Measurements from ENCODE around the gene USP36. TPM values are rescaled to one million over a fixed set of nuclear protein-coding genes. Genes with fewer than 3 reads are reported as not detected.

Gene USP36
- total RNA-seq, 2 donors from 2014 or later: 57.1 to 62.5 TPM

- TF ChIP-seq, protein P1, sequence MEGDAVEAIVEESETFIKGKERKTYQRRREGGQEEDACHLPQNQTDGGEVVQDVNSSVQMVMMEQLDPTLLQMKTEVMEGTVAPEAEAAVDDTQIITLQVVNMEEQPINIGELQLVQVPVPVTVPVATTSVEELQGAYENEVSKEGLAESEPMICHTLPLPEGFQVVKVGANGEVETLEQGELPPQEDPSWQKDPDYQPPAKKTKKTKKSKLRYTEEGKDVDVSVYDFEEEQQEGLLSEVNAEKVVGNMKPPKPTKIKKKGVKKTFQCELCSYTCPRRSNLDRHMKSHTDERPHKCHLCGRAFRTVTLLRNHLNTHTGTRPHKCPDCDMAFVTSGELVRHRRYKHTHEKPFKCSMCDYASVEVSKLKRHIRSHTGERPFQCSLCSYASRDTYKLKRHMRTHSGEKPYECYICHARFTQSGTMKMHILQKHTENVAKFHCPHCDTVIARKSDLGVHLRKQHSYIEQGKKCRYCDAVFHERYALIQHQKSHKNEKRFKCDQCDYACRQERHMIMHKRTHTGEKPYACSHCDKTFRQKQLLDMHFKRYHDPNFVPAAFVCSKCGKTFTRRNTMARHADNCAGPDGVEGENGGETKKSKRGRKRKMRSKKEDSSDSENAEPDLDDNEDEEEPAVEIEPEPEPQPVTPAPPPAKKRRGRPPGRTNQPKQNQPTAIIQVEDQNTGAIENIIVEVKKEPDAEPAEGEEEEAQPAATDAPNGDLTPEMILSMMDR (conservative IDR thresholded peaks at IDR 0.05): no peak
- Mint-ChIP-seq H3K27ac (no peak overlapping the region), H3K9me3 (no peaks in the 10 kb centered on the region), H3K4me3 (no peak overlapping the region), H3K27me3 (ENCODE audit: insufficient read depth) (no peaks in the 10 kb centered on the region), H3K4me1 (peaks cover 5% of the 10 kb centered on the region), H3K36me3 (ENCODE audit: low read depth) (peaks cover 83% of the 10 kb centered on the region)
- no peak overlapping the region for H3K27ac ChIP-seq (ENCODE audit: low read depth, low read length)
- H3K4me1 ChIP-seq (ENCODE audit: control insufficient read depth, insufficient read depth, low read length): no peaks in the 10 kb centered on the region
- no peak overlapping the region for H3K9ac ChIP-seq (ENCODE audit: extremely low read depth, low read length, poor library complexity, severe bottlenecking)
- no peak overlapping the region for H3K4me3 ChIP-seq (ENCODE audit: low read length)
- DNase-seq: no peak
- no peaks in the 10 kb centered on the region for H3K27me3 ChIP-seq (ENCODE audit: control insufficient read depth, insufficient read depth, low read length, poor library complexity, severe bottlenecking)
- H3K9me3 ChIP-seq (ENCODE audit: control insufficient read depth, low read length): no peaks in the 10 kb centered on the region
- WGBS, 2 experiments (ENCODE audit: insufficient coverage in 1 of 2, insufficient read length in 1 of 2): 93 to 97% methylated on average over 5 to 8 of the region's 8 CpGs
- H3K36me3 ChIP-seq (ENCODE audit: control insufficient read depth, insufficient read depth, low read length): peaks cover 77% of the 10 kb centered on the region
Measured at GRCh38 chr17:78821961-78822360, 18.7 kb downstream of the USP36 start.

- TF ChIP-seq, protein P1 (conservative IDR thresholded peaks at IDR 0.05): no peak
- H3K27me3 Mint-ChIP-seq (ENCODE audit: insufficient read depth): no peaks in the 10 kb centered on the region
- H3K27ac ChIP-seq (ENCODE audit: low read depth, low read length): no peak overlapping the region
- no peaks in the 10 kb centered on the region for H3K9me3 Mint-ChIP-seq
- H3K4me1 Mint-ChIP-seq: peaks cover 5% of the 10 kb centered on the region
- H3K4me1 ChIP-seq (ENCODE audit: control insufficient read depth, insufficient read depth, low read length): no peaks in the 10 kb centered on the region
- no peaks in the 10 kb centered on the region for H3K9me3 ChIP-seq (ENCODE audit: control insufficient read depth, low read length)
- no peak overlapping the region for H3K4me3 Mint-ChIP-seq
- H3K36me3 ChIP-seq (ENCODE audit: control insufficient read depth, insufficient read depth, low read length): peaks cover 79% of the 10 kb centered on the region
- no peaks in the 10 kb centered on the region for H3K27me3 ChIP-seq (ENCODE audit: control insufficient read depth, insufficient read depth, low read length, poor library complexity, severe bottlenecking)
- 92 to 95% methylated on average over 12 to 13 of the region's 13 CpGs for WGBS, 2 experiments (ENCODE audit: insufficient coverage in 1 of 2, insufficient read length in 1 of 2)
- no peak overlapping the region for H3K9ac ChIP-seq (ENCODE audit: extremely low read depth, low read length, poor library complexity, severe bottlenecking)
- H3K36me3 Mint-ChIP-seq (ENCODE audit: low read depth): peaks cover 79% of the 10 kb centered on the region
- H3K27ac Mint-ChIP-seq: no peak overlapping the region
- H3K4me3 ChIP-seq (ENCODE audit: low read length): no peak overlapping the region
- DNase-seq: no peak
Measured at GRCh38 chr17:78820841-78821240, 19.8 kb downstream of the USP36 start.

GRCh38 chr17:78819806-78820792 is 20.5 kb downstream of the USP36 start:
- DNase-seq: no peak
- Histone ChIP-seq H3K27me3 (ENCODE audit: control insufficient read depth, insufficient read depth, low read length, poor library complexity, severe bottlenecking) (no peaks in the 10 kb centered on the region), H3K9me3 (ENCODE audit: control insufficient read depth, low read length) (no peaks in the 10 kb centered on the region), H3K36me3 (ENCODE audit: control insufficient read depth, insufficient read depth, low read length) (peaks cover 84% of the 10 kb centered on the region), H3K4me1 (ENCODE audit: control insufficient read depth, insufficient read depth, low read length) (no peaks in the 10 kb centered on the region), H3K4me3 (ENCODE audit: low read length) (no peak overlapping the region), H3K27ac (ENCODE audit: low read depth, low read length) (no peak overlapping the region), H3K9ac (ENCODE audit: extremely low read depth, low read length, poor library complexity, severe bottlenecking) (no peak overlapping the region)
- Mint-ChIP-seq H3K27me3 (ENCODE audit: insufficient read depth) (no peaks in the 10 kb centered on the region), H3K4me3 (no peak overlapping the region), H3K27ac (no peak overlapping the region), H3K4me1 (peaks cover 5% of the 10 kb centered on the region), H3K36me3 (ENCODE audit: low read depth) (peaks cover 80% of the 10 kb centered on the region), H3K9me3 (no peaks in the 10 kb centered on the region)
- TF ChIP-seq, protein P1 (conservative IDR thresholded peaks at IDR 0.05): no peak
- WGBS, 2 experiments (ENCODE audit: insufficient coverage in 1 of 2, insufficient read length in 1 of 2): 93 to 97% methylated on average over 12 to 18 of the region's 18 CpGs
